H1 (cell line): ENCODE measurements around the gene SCGB2B2. TPM values are rescaled to one million over a fixed set of nuclear protein-coding genes. Genes with fewer than 3 reads are reported as not detected.

Experiments
- CREB1 ChIP-seq: IDR thresholded peaks from 2 replicates; pipeline ENCODE4 v1.6.1; 2012; ENCODE audit warnings: inconsistent platforms
- EZH2 ChIP-seq: fragments of 200-600 bp; sonication (generic); IDR thresholded peaks from 2 replicates; pipeline ENCODE4 v1.7.1; 2012; ENCODE audit warnings: low read depth, mild to moderate bottlenecking, moderate library complexity, low read length, inconsistent platforms; ENCODE audit not compliant: severe bottlenecking
- FOSL1 ChIP-seq: IDR thresholded peaks from 2 replicates; pipeline ENCODE4 v1.6.1; 2011; ENCODE audit warnings: mild to moderate bottlenecking, low read depth, low read length, moderate library complexity; ENCODE audit not compliant: insufficient read depth
- HDAC6 ChIP-seq: IDR thresholded peaks from one replicate; pipeline ENCODE4 v1.7.1; 2012; ENCODE audit warnings: low read depth, mild to moderate bottlenecking, inconsistent platforms, low read length, moderate library complexity
- KDM4A ChIP-seq: IDR thresholded peaks from one replicate; pipeline ENCODE4 v1.7.1; 2012; ENCODE audit warnings: low read depth, mild to moderate bottlenecking, moderate library complexity, low read length, inconsistent platforms; ENCODE audit not compliant: severe bottlenecking
- POLR2A ChIP-seq, 2 experiments: IDR thresholded peaks; 1 replicate in 1 of 2; 2 replicates in 1 of 2; pipeline ENCODE4 v1.6.1; 2011; ENCODE audit warnings: low read depth in 2 of 2, low read length in 2 of 2, mild to moderate bottlenecking in 2 of 2; ENCODE audit errors: control extremely low read depth in 1 of 2
- POU5F1 ChIP-seq: IDR thresholded peaks from 2 replicates; pipeline ENCODE4 v1.6.1; 2011; ENCODE audit warnings: low read depth, mild to moderate bottlenecking, low read length, moderate library complexity
- RBBP5 ChIP-seq: IDR thresholded peaks from 2 replicates; pipeline ENCODE4 v1.7.1; 2012; ENCODE audit warnings: low read depth, mild to moderate bottlenecking, inconsistent platforms, low read length, moderate library complexity, borderline replicate concordance
- SAP30 ChIP-seq: fragments of 300-600 bp; sonication (generic); IDR thresholded peaks from 2 replicates; pipeline ENCODE4 v1.7.1; 2012; ENCODE audit warnings: low read length, moderate library complexity, mild to moderate bottlenecking, inconsistent platforms; ENCODE audit not compliant: insufficient read depth, insufficient replicate concordance
- SIN3A ChIP-seq, 2 experiments: IDR thresholded peaks in 1 of 2; conservative IDR thresholded peaks in 1 of 2; 2 replicates each; pipeline ENCODE4 v1.6.1; 2011 to 2012; ENCODE audit warnings: low read length in 2 of 2, improper control_type of control experiment in 1 of 2, low read depth in 1 of 2, mild to moderate bottlenecking in 1 of 2
- TAF7 ChIP-seq: optimal IDR thresholded peaks from 2 replicates; pipeline ENCODE3; 2011; ENCODE audit warnings: low read depth, mild to moderate bottlenecking, inconsistent platforms, low read length, moderate library complexity, borderline replicate concordance
- polyA plus RNA-seq, 7 experiments: library from polyadenylated mRNA; depleted of rRNA in 3 of 7; stranded (reverse) in 5 of 7; unstranded in 2 of 7; fragments of >200 nt in 5 of 7; fragments of 200-250 nt in 2 of 7; gene quantifications; 1 replicate in 5 of 7; 2 replicates in 1 of 7; 4 replicates in 1 of 7; pipeline versions ENCODE4 v1.2.1 to v1.2.3, GENCODE V29; 2011 to 2013; ENCODE audit warnings: missing spikeins in 2 of 7, mixed read lengths in 2 of 7
- total RNA-seq: library from RNA; stranded (reverse); fragmentation: NEBNext Ultra II Directional; extraction: Animal tissue kit (Norgen Biotek cat#: 25700); gene quantifications from 2 replicates; pipeline ENCODE4 v1.2.1, GENCODE V29; 2021
- TF ChIP-seq, protein P1 (sequence below), 3 experiments: IDR thresholded peaks; 1 replicate in 2 of 3; 2 replicates in 1 of 3; pipeline versions ENCODE4 v1.5.1 to v1.6.1; 2011; ENCODE audit warnings: low read length in 3 of 3, mild to moderate bottlenecking in 3 of 3, inconsistent platforms in 2 of 3, low read depth in 1 of 3, moderate library complexity in 1 of 3; ENCODE audit not compliant: insufficient read depth in 1 of 3; ENCODE audit errors: control extremely low read depth in 1 of 3

The SCGB2B2 gene
- total and polyA plus RNA-seq, 2 of the 8 experiments (the other 6 are each of a cell fraction or from before 2014, with no cell fraction given) = 0.09 TPM; not detected in 1

DNA sequence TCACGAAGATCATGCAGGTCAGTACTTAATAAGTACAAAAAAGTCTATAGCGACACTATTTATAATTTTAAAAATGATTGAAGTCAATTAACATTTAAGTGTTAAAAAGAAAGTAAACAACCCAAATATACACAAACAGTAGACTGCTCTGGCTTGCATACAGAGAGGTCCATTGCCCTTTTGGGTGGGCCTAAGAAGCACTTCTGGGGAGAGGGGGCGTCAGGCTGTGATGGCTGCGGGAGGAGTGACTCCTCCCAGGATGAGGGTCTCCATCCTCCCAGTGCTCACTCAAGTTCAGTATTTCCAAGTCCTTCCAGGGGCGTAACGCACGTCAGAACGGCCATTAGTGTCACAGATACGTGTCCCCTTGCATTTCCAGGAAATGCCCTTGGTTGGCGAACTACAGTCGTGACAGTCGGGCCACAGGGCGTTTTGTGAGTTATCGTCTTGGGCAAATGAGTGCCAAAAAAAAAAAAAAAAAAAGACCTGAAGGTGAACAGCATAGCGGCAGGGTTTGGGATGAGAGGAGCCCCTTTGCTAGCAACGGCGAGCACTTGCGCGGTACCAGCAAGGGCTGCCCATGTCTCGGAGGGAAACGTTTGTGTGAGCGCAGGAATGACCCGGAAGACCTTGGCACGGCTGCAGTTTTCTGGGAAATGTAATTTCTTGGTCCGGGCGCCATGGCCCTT lies at the start of gene SCGB2B2 (continued):
- peak; percentile 50 to 57; a peak in 1 of 4 replicates for TF ChIP-seq SIN3A (conservative IDR thresholded peaks at IDR 0.05 in 1 of 2, IDR thresholded peaks at IDR 0.05 in 1 of 2; ENCODE audit: low read depth in 1 of 2, low read length in 2 of 2)
- no peak for TF ChIP-seq FOSL1
- no peak for TF ChIP-seq TAF7
- peak; percentile 68 for TF ChIP-seq SAP30
- TF ChIP-seq RBBP5 = no peak
- peak; percentile 81 for TF ChIP-seq KDM4A
- TF ChIP-seq POU5F1 = 0 out of 2 replicates have a peak, but pooled peaks have one; percentile 1
- no peak for TF ChIP-seq HDAC6
- peak; percentile 58 for TF ChIP-seq CREB1
- TF ChIP-seq EZH2 = no peak
- TF ChIP-seq, protein P1, sequence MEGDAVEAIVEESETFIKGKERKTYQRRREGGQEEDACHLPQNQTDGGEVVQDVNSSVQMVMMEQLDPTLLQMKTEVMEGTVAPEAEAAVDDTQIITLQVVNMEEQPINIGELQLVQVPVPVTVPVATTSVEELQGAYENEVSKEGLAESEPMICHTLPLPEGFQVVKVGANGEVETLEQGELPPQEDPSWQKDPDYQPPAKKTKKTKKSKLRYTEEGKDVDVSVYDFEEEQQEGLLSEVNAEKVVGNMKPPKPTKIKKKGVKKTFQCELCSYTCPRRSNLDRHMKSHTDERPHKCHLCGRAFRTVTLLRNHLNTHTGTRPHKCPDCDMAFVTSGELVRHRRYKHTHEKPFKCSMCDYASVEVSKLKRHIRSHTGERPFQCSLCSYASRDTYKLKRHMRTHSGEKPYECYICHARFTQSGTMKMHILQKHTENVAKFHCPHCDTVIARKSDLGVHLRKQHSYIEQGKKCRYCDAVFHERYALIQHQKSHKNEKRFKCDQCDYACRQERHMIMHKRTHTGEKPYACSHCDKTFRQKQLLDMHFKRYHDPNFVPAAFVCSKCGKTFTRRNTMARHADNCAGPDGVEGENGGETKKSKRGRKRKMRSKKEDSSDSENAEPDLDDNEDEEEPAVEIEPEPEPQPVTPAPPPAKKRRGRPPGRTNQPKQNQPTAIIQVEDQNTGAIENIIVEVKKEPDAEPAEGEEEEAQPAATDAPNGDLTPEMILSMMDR (IDR thresholded peaks at IDR 0.05; ENCODE audit: control extremely low read depth in 1 of 3, insufficient read depth in 1 of 3, low read depth in 1 of 3, low read length in 3 of 3) = 0 out of 4 replicates have a peak, but pooled peaks of 1 of the 3 experiments have one; percentile 2
- no peak for TF ChIP-seq POLR2A (IDR thresholded peaks at IDR 0.05; ENCODE audit: control extremely low read depth in 1 of 2, low read depth in 2 of 2, low read length in 2 of 2)
- TF ChIP-seq, all 59 proteins: peak for 10
